ENCODE results near the gene SLC29A2. TPM values are rescaled to one million over a fixed set of nuclear protein-coding genes. Genes with fewer than 3 reads are reported as not detected.

SLC29A2 gene
- total and polyA plus RNA-seq, 2 donors (not counting 3 experiments of a cell fraction or from before 2014, with no cell fraction given): 2.4 to 5.2 TPM

GRCh38 chr11:66322732-66323427 is 48.7 kb downstream of the SLC29A2 start:
- intact Hi-C loops (cut with micrococcal nuclease): no loop called here
- POLR2A ChIA-PET: no interaction called here
- Histone ChIP-seq H3K4me1 (ENCODE audit: control insufficient read depth, extremely low read depth, insufficient read depth, low read length) (no peaks in the 10 kb centered on the region), H4K20me1 (replicated peaks; ENCODE audit: control insufficient read depth, extremely low read depth, insufficient read depth, low read length) (no peaks in the 10 kb centered on the region), H3K36me3 (ENCODE audit: control insufficient read depth in 2 of 2, extremely low read depth in 1 of 2, insufficient read depth in 2 of 2, low read length in 2 of 2) (no peaks in the 10 kb centered on the region), H3K4me2 (ENCODE audit: insufficient read depth, low read length) (no peak overlapping the region), H3K9me3 (replicated peaks; ENCODE audit: control insufficient read depth, insufficient read depth, low read length) (no peaks in the 10 kb centered on the region), H3K27me3 (ENCODE audit: control insufficient read depth in 2 of 2, insufficient read depth in 2 of 2, low read length in 2 of 2) (peaks cover 2 to 7% of the 10 kb centered on the region in 2 experiments), H3K79me2 (ENCODE audit: control insufficient read depth, insufficient read depth, low read length) (no peaks in the 10 kb centered on the region), H3K27ac (ENCODE audit: insufficient read depth, low read depth, low read length) (no peak overlapping the region), H3K9me1 (replicated peaks; ENCODE audit: control insufficient read depth, extremely low read depth, insufficient read depth, low read length) (no peaks in the 10 kb centered on the region), H3K9ac (replicated peaks; ENCODE audit: extremely low read depth, insufficient read depth, low read length) (no peak overlapping the region), H2AFZ (ENCODE audit: low read depth, low read length) (no peak overlapping the region), H3K4me3 (replicated peaks in 1 of 3; ENCODE audit: insufficient read depth in 1 of 3, low read depth in 1 of 3, low read length in 3 of 3) (no peak overlapping the region)
- dilution Hi-C loops (cut with MboI; ENCODE audit: extremely low pct_ligation_motif_present, low sequenced_read_pairs): no loop called here
- CTCF ChIA-PET: interaction anchor here (2.0 kb wide), 1 partner anchor 11 kb away, joined by 24 read pairs; no protein-coding TSS in a partner anchor
- no peak for DNase-seq (ENCODE audit: low read depth, low spot score)
- TF ChIP-seq JUN (IDR thresholded peaks at IDR 0.05; ENCODE audit: borderline replicate concordance, insufficient read depth, insufficient read length, low read depth) (no peak), EZH2 (IDR thresholded peaks at IDR 0.05; ENCODE audit: borderline replicate concordance, low read depth, low read length, severe bottlenecking) (no peak), MYC (IDR thresholded peaks at IDR 0.05; ENCODE audit: low read depth, low read length) (no peak), FOS (IDR thresholded peaks at IDR 0.05; ENCODE audit: borderline replicate concordance, insufficient read depth, low read length) (no peak), POLR2AphosphoS5 (IDR thresholded peaks at IDR 0.05; ENCODE audit: insufficient read depth, low read depth, low read length) (no peak), MAX (IDR thresholded peaks at IDR 0.05; ENCODE audit: insufficient read depth, insufficient read length) (no peak), CTCF (IDR thresholded peaks at IDR 0.05; ENCODE audit: extremely low read depth in 1 of 2, insufficient read depth in 1 of 2, low read depth in 1 of 2, low read length in 2 of 2) (no peak), POLR2A (IDR thresholded peaks at IDR 0.05; ENCODE audit: low read depth, low read length) (no peak), GATA2 (IDR thresholded peaks at IDR 0.05; ENCODE audit: insufficient read depth, insufficient read length, low read depth, low read length) (no peak)
- no TSS peak for BruUV-seq (replicated peaks)
- no peak for FAIRE-seq
